ENCODE measurements around the gene GRAMD1A.
"Not testable (repeated sequence)": the region's sequence is repeated elsewhere in the genome, so short reads cannot be mapped to it uniquely, and the experiment has no call there.

Gene GRAMD1A

GRCh38 chr19:35024095-35024494, 24.0 kb downstream of the GRAMD1A start:
- DNase-seq (ENCODE audit: low read depth), result no peak
- no peak overlapping the region for H3K4me3 ChIP-seq (ENCODE audit: low read length)

GRCh38 chr19:35025969-35026368, 25.8 kb downstream of the GRAMD1A start:
- no peak for TF ChIP-seq CTCF (IDR thresholded peaks at IDR 0.05; ENCODE audit: insufficient read depth, low read depth, low read length, missing control alignments)
- H3K4me3 ChIP-seq (ENCODE audit: low read length), result no peak overlapping the region
- no peak for DNase-seq (ENCODE audit: low read depth)

More at GRCh38 chr19:35024095-35024494, 24.0 kb downstream of the GRAMD1A start:
- no peak for TF ChIP-seq CTCF (IDR thresholded peaks at IDR 0.05; ENCODE audit: insufficient read depth, low read depth, low read length, missing control alignments)

GRCh38 chr19:35026418-35026817, 26.3 kb downstream of the GRAMD1A start:
- no peak for DNase-seq (ENCODE audit: low read depth)
- no peak for TF ChIP-seq CTCF (IDR thresholded peaks at IDR 0.05; ENCODE audit: insufficient read depth, low read depth, low read length, missing control alignments)
- no peak overlapping the region for H3K4me3 ChIP-seq (ENCODE audit: low read length)

GRCh38 chr19:35027009-35027408, 26.9 kb downstream of the GRAMD1A start:
- DNase-seq (ENCODE audit: low read depth), result no peak
- no peak for TF ChIP-seq CTCF (IDR thresholded peaks at IDR 0.05; ENCODE audit: insufficient read depth, low read depth, low read length, missing control alignments)

GRCh38 chr19:35027851-35028599, 27.9 kb downstream of the GRAMD1A start:
- DNase-seq (ENCODE audit: low read depth), result no peak
- H3K4me3 ChIP-seq (ENCODE audit: low read length), result no peak overlapping the region
- no peak for TF ChIP-seq CTCF (IDR thresholded peaks at IDR 0.05; ENCODE audit: insufficient read depth, low read depth, low read length, missing control alignments)

More at GRCh38 chr19:35027009-35027408, 26.9 kb downstream of the GRAMD1A start:
- no peak overlapping the region for H3K4me3 ChIP-seq (ENCODE audit: low read length)

- not testable (repeated sequence) for DNase-seq (ENCODE audit: low read depth); H3K4me3 ChIP-seq (ENCODE audit: low read length)
Measured at GRCh38 chr19:35028600-35028885, 28.4 kb downstream of the GRAMD1A start.

GRCh38 chr19:35029275-35029736, 29.2 kb downstream of the GRAMD1A start:
- not testable (repeated sequence) for DNase-seq (ENCODE audit: low read depth); H3K4me3 ChIP-seq (ENCODE audit: low read length)

GRCh38 chr19:35029737-35030256, 29.7 kb downstream of the GRAMD1A start:
- DNase-seq (ENCODE audit: low read depth), result no peak
- no peak overlapping the region for H3K4me3 ChIP-seq (ENCODE audit: low read length)
- no peak for TF ChIP-seq CTCF (IDR thresholded peaks at IDR 0.05; ENCODE audit: insufficient read depth, low read depth, low read length, missing control alignments)
